Large intestine (tissue), 3 donors: ENCODE measurements around the gene REXO1. TPM values are rescaled to one million over a fixed set of nuclear protein-coding genes. Genes with fewer than 3 reads are reported as not detected.

ENCODE experiments used
- DNase-seq, 2 donors: peaks; one replicate each; pipeline versions ENCODE4 v3.0.0 to v3.0.0-alpha.2; 2013
- H3K27ac ChIP-seq: one replicate; pipeline ENCODE4 v1.5.1; 2013; ENCODE audit warnings: low read length
- H3K27me3 ChIP-seq: 2 replicates; pipeline ENCODE4 v1.6.1; 2013; ENCODE audit warnings: low read length; ENCODE audit not compliant: control insufficient read depth, insufficient read depth
- H3K36me3 ChIP-seq: 2 replicates; pipeline ENCODE4 v1.6.1; 2013; ENCODE audit warnings: low read length; ENCODE audit not compliant: control insufficient read depth, insufficient read depth
- H3K4me1 ChIP-seq: one replicate; pipeline ENCODE4 v1.6.1; 2013; ENCODE audit warnings: low read length; ENCODE audit not compliant: control insufficient read depth, insufficient read depth
- H3K4me3 ChIP-seq: one replicate; pipeline ENCODE4 v1.5.1; 2013; ENCODE audit warnings: low read length
- H3K9me3 ChIP-seq: one replicate; pipeline ENCODE4 v1.6.1; 2013; ENCODE audit warnings: mild to moderate bottlenecking, low read depth, low read length, moderate library complexity; ENCODE audit not compliant: control insufficient read depth
- WGBS: methylation state at CpG from one replicate; pipeline ENCODE4 v1.1.5; 2013; ENCODE audit warnings: low lambda C conversion rate; ENCODE audit not compliant: insufficient coverage; 5-methylcytosine and 5-hydroxymethylcytosine counted together
- polyA plus RNA-seq: library from polyadenylated mRNA; unstranded; fragments of 120-200 nt; gene quantifications from one replicate; pipeline ENCODE4 v1.2.1, GENCODE V29; 2013

REXO1 gene
- polyA plus RNA-seq, 1 donor: 23.8 TPM

DNA sequence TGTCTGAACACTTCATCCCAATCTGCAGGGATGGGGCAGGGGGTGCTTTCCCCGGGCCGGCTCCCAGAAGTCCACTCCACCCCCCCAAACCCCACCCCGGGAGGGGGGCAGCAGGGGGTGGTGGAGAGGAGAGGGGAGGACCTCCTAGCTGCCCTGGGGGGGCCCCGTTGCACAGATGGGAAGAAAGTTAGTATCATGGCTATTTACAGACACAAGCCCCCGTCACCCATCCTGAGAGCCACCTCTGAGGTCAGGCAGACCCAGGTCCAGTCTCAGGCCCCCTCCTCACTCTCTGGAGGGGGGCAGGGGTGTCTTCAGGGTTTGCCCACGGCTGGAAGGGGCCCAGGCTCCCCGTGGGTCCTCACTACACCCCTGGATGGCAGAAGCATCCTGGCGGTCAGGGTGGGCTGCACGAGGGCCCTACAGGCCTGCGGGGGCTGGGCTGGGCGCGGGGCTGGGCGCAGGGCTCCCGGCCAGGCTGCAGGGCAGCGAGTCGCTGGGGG, 5.8 kb upstream of the REXO1 start:
- peaks cover 59% of the 10 kb centered on the region for H3K4me1 ChIP-seq
- no peak for DNase-seq
- H3K27me3 ChIP-seq: no peaks in the 10 kb centered on the region
- WGBS: no CpG with 5 or more reads among the region's 16 CpGs
- H3K27ac ChIP-seq: no peak overlapping the region
- H3K9me3 ChIP-seq: no peaks in the 10 kb centered on the region
- peaks cover 4% of the 10 kb centered on the region for H3K36me3 ChIP-seq
- H3K4me3 ChIP-seq: no peak overlapping the region

DNA sequence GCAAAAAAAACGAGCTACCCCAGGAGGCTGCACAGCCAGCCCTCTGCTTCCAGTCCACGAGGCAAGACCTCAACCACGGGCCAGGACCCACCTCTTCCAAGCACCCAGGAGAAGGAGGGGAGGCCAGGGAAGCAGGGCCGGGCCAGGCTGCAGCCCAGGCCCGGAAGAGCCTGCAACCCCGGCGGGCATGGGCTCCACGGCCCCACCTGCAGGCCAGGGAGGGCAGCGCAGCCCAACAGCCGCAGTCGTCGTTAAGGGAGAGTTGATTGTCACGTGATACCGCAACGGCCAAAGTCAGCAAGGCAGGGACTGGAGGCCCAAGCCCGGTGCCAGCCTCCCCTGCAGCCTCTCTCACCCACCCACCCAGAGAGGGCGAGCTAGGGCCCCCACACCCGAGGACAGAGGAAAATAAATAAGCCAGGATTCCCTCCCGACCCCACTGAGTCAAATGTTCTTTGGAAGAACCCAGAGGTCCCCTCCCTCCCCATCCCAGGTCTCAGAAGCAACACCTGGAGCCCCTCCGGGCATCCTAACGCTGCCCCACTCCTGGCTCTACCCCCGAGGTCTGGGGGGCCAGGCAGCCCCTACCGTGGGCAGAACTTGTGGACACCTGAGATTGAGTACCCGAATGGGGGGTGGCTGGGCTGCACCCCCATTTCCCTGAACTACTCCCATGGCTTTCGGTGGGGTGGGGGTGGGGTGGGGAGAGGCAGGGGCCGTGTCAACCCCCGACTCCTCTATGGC, 5.2 kb upstream of the REXO1 start:
- WGBS: no CpG with 5 or more reads among the region's 27 CpGs
- Histone ChIP-seq H3K27me3 (no peaks in the 10 kb centered on the region), H3K27ac (peak overlapping the region; percentile 71), H3K9me3 (no peaks in the 10 kb centered on the region), H3K4me1 (peaks cover 53% of the 10 kb centered on the region), H3K36me3 (peaks cover 4% of the 10 kb centered on the region), H3K4me3 (no peak overlapping the region)
- DNase-seq: peak; percentile 85 to 89

DNA sequence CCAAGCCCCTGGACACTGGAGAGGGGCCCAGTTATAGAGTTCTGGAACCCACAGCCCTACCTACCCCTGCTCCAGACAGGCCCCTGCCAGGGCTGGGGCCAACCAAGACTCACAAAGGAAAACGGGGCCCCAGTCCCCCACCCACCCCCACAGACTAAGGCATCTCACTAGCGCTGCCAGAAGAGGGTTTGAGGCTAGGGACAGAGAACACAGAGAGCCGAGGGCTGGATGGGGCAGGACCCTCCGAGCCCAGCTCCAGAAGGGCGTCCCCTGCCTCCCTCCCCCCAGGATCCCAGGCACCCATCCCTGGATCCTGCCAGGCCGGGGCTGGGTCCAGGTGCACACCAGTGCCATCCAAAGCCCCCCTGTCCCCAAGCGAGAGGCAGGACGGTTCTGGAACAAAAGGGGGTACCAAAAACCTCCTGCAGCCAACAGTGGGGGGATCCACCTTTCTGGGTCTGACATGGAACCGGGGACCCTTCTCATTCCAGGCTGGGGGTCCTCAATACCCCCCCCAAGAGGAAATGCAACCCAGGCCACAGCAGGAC, 4.4 kb upstream of the REXO1 start:
- Histone ChIP-seq H3K4me3 (no peak overlapping the region), H3K36me3 (peaks cover 4% of the 10 kb centered on the region), H3K27ac (no peak overlapping the region), H3K27me3 (no peaks in the 10 kb centered on the region), H3K4me1 (peaks cover 45% of the 10 kb centered on the region), H3K9me3 (no peaks in the 10 kb centered on the region)
- DNase-seq: no peak
- WGBS: no CpG with 5 or more reads among the region's 9 CpGs

DNA sequence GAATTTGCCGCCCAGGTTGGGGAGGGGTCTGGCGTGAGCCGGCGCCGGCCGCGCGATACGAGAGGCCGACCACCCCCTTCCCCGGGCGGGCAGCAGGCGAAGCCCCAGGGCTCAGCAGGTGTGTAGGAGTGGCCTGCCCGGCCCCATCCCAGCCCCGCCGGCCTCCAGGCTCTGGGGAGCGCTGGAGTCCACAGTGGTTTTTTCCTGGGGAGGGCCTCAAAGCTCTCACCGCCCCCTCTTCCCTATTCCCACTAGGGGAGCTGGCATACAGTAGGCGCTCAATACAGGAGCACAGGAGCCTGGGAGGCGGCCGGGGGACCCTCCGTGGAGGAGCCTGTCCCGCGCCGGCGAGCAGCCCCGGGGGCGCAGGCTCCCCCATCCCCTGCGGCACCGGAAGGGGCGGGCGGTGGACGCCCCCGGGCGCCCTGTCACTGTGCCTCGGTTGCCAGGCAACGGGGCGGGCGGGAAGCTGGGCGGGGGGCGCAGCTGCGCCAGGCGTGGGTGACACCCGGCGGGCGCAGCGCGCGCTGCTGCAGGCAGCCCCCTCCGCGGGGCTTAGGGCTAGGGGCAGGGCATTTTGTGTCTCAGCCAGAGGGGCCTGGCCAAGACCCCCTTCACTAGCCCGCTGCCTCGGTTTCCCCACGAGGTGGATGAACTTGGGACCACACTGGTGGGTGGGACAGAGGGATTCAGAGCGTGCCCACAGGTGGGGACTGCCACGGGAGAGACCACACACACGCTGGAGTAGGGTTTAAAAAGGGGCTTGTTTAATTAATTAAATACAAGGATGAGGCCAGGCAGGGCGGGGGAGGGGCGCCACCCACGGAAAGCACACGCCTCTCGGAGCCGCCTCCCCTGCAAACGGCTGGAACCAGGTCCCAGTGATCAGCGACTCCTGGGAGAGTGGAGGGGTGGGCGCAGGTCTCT, 3.6 kb upstream of the REXO1 start:
- Histone ChIP-seq H3K9me3 (no peaks in the 10 kb centered on the region), H3K27ac (no peak overlapping the region), H3K27me3 (no peaks in the 10 kb centered on the region), H3K4me1 (peaks cover 46% of the 10 kb centered on the region), H3K4me3 (no peak overlapping the region), H3K36me3 (peaks cover 4% of the 10 kb centered on the region)
- no peak for DNase-seq
- no CpG with 5 or more reads among the region's 66 CpGs for WGBS

DNA sequence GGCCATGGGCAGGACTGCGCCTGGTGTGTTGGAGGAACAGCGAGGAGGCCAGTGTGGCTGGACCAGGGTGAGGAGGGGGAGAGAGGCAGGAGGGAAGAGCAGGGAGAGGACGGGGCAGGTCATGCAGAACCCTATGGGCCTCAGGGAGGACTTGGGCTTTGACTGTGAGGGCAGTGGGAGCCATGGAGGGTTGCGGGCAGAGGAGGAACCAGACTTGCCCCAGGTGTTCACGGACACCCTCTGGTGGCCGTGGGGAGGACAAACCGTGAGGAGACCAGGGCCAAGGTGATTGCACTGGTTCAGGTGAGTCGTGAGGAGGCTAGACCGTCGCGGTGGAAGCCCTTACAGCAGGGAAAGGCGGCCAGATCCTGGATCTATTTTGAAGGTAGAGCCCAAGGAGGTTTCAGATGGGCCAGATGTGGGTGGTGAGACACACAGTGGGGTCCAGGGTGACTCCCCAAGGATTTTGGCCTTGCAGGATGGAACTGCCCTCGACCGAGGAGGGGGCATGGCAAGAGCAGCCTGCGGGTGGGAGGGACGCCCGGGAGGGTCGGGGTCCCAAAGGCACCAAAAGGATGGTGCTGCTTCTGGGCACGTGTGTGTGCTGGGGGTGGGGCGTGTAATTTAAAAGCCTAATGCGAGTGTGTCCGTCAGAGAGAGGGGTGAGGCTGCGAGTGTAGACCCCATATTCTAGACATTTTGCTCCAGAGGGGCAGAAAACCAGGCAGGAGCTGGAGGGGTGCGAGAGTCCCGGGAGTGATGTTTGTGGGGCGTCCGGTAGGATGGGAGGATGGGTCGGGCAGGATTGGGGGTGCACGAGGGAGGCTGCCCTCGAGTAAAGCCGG, 2.7 kb upstream of the REXO1 start:
- H3K36me3 ChIP-seq: peaks cover 7% of the 10 kb centered on the region
- DNase-seq: no peak
- peaks cover 48% of the 10 kb centered on the region for H3K4me1 ChIP-seq
- whole genome bisulfite sequencing: 70% methylated on average over 2 of the region's 31 CpGs
- H3K4me3 ChIP-seq: no peak overlapping the region
- no peaks in the 10 kb centered on the region for H3K27me3 ChIP-seq
- no peaks in the 10 kb centered on the region for H3K9me3 ChIP-seq
- no peak overlapping the region for H3K27ac ChIP-seq

DNA sequence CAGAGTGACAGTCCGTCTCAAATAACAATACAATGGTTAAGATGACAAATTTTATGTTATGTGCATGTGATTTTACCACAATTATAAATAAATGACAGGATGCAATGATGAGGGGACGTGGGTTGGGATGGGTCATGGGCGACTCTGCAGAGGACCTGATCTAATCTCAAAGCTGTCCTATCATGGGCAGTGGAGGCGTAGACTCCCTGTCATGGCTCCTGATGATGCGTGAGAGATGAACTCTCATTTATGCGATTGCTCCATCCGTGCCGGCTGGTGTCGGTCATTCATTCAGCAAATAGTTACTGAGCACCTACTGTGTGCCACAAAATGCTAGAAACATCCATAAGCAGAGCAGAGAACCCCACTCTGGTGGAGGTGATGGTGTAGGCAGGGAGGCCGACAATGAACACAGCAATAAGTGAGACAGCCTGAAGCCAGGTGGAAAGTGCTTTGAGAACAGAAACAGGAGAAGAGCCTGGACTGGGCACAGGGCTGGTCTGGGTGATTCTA, 1.7 kb upstream of the REXO1 start:
- H3K4me3 ChIP-seq: no peak overlapping the region
- no CpG with 5 or more reads among the region's 10 CpGs for WGBS
- peaks cover 43% of the 10 kb centered on the region for H3K4me1 ChIP-seq
- no peak for DNase-seq
- no peak overlapping the region for H3K27ac ChIP-seq
- H3K36me3 ChIP-seq: peaks cover 12% of the 10 kb centered on the region
- no peaks in the 10 kb centered on the region for H3K9me3 ChIP-seq
- no peaks in the 10 kb centered on the region for H3K27me3 ChIP-seq

DNA sequence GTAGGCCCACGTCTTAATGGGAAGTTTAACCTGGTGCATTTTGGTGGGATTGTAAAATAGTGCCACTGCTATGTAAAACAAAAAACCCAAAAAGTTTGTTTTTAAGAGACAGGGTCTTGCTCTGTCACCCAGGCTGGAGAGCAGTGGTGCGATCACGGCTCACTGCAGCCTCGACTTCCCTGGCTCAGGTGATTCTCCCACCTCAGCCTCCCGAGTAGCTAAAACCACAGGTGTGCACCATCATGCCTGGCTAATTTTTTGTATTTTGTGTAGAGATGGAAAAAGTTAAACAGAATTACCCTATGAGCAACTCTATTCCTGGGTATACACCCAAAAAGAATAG, 820 bp upstream of the REXO1 start:
- WGBS: no CpG with 5 or more reads among the region's 5 CpGs
- no peak overlapping the region for H3K27ac ChIP-seq
- H3K4me1 ChIP-seq: peaks cover 36% of the 10 kb centered on the region
- H3K4me3 ChIP-seq: no peak overlapping the region
- no peak for DNase-seq
- no peaks in the 10 kb centered on the region for H3K9me3 ChIP-seq
- H3K27me3 ChIP-seq: no peaks in the 10 kb centered on the region
- peaks cover 13% of the 10 kb centered on the region for H3K36me3 ChIP-seq

DNA sequence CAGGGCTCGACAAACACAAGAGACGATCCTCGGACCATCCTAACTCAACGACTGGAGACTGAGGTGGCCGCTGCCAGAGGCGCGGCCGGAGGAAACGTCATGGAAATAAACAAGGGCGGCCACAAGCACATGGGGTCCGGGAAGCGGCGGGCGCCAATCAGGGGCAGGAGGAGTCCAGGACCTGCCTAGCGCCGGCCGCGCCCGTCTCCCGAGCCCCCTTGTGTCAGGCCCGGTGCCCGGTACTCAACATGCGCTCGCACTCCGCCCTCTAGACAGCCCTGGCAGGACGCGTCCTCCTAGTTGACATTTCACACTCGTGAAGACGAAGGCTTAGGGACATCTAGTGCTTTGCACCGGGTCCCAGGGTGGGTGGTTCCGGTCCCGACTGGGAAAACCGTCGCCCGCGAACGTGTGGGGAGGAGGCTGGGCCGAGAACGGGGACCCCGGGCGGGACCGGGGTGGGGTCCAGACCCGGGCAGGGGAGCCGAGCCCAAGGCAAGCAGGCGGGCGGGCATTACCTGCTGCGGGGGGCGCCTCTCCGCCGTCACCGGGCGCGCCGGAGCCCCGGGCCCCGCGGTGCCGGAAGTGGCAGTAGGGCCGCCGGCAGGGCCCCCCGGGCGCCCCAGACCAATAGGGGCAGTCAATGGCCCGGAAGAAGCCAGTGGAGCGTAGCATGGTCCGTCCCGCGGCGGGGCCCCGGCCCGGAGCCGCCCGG, 442 bp downstream of the REXO1 start:
- peak in 1 of 2 donors; percentile 41 for DNase-seq
- no peaks in the 10 kb centered on the region for H3K9me3 ChIP-seq
- H3K27me3 ChIP-seq: no peaks in the 10 kb centered on the region
- H3K36me3 ChIP-seq: peaks cover 18% of the 10 kb centered on the region
- H3K4me3 ChIP-seq: peak overlapping the region; percentile 77
- WGBS: no CpG with 5 or more reads among the region's 72 CpGs
- H3K27ac ChIP-seq: peak overlapping the region; percentile 25
- peaks cover 24% of the 10 kb centered on the region for H3K4me1 ChIP-seq

DNA sequence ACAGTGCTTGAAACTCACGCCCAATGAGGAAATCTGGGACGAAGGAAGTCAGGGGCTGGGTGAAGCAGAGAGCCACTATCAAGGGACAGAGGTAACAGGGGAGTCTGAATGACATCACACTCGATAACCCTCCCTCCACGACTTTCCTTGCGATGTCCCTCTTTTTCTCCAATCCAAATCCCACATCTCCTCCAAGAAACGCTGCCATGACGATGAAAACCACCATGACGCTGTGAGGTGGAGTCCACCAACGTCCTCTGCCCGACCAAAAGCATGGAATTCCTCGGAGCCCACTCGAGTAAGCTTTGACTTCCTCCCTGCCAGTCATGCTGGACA, 967 bp downstream of the REXO1 start:
- Histone ChIP-seq H3K9me3 (no peaks in the 10 kb centered on the region), H3K36me3 (peaks cover 18% of the 10 kb centered on the region), H3K27me3 (no peaks in the 10 kb centered on the region), H3K4me1 (peaks cover 19% of the 10 kb centered on the region), H3K27ac (peak overlapping the region; percentile 23), H3K4me3 (peak overlapping the region; percentile 77)
- no peak for DNase-seq
- no CpG with 5 or more reads among the region's 12 CpGs for WGBS
